SW 1271 (cell line): ENCODE data around the gene CSRNP2.

ENCODE experiments used
- DNase-seq, 2 experiments: peaks; one replicate each; lab custom pipeline; 2025; lab: John Stamatoyannopoulos, UW

The CSRNP2 gene

DNA sequence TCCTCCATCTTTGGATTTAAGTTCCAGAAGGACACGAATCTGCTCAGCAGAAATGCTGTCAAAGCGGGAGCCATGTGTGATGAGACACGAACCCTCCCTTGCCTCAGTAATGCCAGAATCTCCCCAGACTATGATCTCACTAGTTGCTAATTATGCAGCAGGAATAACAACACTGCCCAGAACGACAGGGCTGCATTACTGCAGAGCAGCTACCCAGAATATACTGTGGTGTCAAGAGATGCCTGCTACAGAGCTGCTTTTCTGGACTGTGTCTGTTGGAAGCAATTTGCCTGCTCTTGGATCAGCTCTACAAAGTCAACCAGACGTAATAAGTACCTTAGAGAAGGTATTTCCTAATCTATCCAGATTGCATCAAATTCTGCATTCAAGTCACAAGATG lies 5.5 kb downstream of the CSRNP2 start:
- DNase-seq, result no peak

DNA sequence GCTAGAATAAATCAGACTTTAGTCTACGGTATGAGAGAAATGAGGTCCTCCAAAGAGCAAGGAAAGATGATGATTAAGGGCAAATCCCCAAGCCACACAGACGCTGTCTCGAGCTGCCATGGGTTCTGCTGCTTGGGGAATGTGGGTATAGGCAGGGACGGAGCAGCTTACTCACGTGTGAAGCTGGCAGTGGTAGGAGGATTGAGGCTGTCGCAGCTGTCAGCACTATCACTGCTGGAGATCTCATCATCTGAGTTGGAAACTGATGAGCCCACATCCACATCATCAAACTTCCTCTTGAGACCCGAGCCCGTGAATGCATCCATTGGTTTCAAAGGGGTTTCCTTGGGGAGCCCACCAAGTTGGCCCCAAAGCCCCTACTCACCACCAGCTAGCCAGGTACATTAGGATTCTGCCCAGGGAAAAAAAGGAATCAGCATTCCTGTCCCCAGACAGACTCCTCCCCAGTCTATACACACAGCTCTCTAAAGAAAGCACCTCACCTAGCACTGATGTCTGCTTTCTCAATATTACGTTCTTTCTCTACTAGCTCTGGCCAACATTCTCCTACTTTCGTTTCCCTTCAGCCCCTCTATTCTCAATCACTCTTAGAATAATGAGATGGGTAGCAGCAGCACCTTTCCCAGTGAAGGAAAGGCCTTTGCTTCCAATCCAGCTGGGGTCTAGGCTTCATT lies 7.0 kb downstream of the CSRNP2 start:
- no peak for DNase-seq

DNA sequence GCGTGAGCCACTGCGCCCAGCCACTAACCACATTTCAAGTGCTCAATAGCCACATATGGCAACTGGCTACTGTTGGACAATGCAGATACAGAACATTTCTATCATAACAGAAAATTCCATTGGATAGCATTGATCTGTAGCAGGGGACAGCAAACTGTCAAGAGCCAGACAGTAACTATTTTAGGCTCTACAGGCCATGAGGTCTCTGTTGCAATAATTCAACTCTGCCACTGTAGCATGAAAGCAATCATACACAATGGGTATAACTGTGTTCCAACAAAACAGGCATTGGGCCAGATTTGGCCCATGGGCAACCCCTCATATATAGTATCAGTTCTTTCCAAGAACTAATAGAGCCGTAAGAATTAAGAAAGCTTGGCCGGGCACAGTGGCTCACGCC lies 8.0 kb downstream of the CSRNP2 start:
- DNase-seq, result no peak

DNA sequence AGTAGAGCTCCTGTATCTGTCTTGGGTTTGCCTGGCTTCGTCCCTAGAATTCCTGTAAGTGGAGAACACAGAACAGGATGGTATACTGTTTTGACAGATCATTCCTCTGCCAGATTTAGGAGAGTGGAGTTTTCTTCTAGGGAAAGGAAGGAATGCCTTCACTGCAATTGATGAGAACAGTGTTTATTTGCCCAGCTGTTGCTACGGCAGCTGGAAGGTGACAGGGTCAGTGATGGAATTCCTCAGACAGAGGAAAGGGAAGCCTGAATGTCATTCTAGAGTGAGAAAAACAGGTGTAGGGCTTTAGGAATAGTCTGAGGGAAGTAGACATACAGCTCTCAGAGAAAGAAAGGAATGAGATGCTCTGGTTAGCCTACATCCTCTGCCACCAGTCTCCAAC lies 11.7 kb downstream of the CSRNP2 start:
- no peak for DNase-seq

DNA sequence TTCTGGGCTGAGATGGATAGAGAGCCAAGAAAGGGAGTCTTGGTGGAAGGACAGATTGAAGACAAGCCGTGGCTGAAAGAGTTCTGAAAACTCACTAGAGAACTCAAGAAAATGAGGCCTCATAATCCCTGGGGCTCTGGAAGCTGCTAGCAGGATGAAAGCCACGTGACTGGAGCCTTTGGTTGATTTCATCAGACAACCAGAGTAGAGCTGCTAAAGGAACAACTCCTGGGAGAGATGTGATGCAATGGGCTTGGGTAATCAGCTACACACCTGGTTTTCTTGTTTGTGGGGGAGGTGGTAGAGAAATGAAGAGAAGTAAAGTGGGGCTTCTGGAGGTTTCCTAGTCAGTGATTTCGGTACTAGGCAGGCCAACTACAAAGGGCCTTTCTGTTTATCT lies 13.4 kb downstream of the CSRNP2 start:
- no peak for DNase-seq

DNA sequence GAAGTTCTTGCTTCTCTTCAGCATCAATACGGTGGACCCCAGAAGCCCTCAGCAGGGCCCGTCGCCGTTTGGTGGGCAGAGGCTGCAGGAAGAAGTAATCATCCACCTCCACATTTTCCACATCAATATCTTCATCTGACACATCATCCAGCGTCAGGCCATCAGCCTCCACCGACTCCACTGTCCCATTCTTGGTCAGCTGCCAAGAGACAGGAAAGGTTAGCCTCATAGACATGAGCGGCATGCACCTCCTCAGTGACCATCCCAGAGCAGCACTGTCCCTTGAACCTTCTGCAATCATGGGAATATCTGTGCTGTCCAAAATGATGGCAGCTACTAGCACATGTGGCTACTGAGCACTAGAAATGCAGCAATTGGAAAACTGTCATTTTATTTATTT lies 15.6 kb downstream of the CSRNP2 start:
- no peak for DNase-seq

DNA sequence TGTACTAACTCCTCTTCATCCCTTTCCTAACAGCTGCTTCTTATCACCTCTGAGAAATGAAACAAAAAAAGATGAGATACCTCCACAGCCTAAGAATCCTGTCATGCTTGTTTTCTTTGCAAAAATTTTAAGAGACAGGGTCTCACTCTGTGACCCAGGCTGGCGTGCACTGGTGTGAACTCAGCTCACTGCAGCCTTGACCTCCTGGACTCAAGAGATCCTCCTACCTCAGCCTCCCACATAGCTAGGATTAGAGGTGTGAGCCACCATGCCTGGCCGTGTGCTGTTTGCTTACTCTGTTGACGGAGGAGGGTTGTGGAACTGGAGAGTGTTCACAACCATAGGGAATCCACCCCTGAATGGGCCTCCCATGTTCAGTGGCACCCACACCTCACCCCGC lies 16.2 kb downstream of the CSRNP2 start:
- DNase-seq, result no peak

DNA sequence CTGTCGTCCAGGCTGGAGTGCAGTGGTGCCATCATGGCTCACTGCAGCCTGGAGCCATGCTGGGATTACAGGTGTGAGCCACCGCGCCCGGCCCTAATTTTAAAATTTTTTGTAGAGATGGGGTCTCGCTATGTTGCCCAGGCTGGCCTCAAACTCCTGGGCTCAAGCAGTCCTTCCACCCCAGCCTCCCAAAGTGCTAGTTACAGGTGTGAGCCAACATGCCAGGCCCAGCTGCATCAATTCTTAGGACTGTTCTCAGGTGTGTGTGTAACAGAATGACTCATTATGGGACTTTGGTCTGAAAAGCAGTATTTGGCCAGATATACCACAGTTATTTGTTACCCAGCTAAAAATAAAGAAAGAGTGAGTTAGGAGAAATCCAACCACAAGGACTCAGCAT lies 17.9 kb downstream of the CSRNP2 start:
- DNase-seq, result no peak

DNA sequence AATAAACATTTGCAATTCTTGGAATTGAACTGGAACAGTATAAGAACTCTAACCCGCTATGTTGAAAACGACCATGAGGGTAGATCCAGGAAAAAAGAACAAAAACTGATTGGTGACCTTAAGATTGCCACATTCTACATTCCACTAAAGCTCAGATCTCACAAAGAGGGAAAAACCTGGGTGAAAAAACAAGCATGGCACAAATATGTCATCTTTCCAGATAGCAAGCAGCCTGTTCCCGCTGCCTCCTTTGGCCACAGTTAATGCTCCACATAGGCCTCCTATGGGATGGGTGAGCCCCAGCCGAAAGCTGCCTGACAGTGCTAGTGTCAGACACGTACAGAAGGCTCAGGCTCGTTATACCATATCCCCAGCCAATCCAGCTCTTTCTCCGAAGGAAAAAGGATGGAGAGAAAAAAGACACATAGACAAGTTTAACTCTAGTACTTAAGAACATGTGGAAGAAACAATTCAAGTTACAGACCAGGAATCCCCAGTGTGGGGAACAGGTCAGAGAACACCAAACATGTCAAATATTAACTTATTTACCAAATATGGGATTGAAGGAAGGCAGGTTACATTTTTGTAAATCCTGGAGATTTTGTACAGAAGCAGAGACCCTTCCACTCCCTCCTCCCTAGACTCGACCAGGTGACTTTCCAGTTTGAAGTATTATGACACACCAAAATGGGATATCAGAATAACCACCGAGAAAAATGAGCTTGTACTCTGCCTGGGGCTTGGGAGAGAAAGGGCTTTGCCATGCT lies 20.6 kb downstream of the CSRNP2 start:
- DNase-seq, result no peak

DNA sequence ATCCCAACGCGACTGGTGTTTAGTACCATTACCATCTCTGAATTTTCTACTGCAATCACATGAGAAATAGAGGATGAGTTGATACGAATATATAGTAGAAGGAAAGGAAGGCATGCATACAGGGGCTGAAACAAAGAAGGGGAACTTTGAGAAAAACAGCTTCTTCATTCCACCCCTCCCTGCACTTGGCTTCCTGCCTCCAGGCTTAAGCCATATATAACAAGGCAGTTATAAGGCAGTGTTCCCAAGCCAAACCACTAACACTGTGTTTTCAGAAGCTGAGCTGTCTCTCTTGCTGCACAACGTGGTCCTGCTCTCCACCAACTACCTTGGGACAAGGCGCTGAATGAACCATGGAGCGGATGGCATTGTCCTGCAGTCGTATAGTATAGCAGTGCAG lies 24.3 kb downstream of the CSRNP2 start:
- no peak for DNase-seq

DNA sequence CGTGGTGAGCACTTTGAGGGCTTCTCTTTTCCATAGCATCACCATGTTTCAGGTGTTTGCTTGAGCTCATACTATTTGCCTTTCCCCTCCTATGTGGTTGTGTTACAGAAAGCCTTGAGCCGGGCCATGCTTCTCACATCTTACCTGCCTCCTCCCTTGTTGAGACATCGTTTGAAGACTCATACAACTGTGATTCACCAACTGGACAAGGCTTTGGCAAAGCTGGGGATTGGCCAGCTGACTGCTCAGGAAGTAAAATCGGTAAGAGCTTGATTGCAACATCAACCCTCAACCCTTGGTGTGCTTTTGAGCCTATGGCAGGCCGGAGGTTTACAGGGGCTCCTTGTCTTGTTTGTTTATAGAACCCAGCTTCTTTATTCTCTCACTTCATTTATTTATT lies 27.2 kb downstream of the CSRNP2 start:
- no peak for DNase-seq

DNA sequence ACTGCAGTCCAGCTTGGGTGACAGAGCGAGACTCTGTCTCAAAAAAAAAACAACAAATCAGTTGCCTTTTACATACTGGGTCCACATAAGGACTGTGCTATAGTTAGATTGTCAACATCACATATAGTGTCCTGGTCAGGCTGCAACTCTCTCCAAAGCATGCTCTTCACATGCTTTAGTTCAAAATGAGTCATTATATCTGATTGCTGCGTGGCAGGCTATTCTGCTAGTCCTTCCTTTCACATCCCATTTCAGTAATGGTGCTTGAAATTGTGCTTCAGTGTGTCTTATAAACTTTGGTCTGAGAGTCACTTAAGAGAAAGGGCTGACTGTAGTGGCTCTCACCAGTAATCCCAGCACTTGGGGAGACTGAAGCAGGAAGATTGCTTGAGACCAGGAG lies 28.3 kb downstream of the CSRNP2 start:
- no peak for DNase-seq

DNA sequence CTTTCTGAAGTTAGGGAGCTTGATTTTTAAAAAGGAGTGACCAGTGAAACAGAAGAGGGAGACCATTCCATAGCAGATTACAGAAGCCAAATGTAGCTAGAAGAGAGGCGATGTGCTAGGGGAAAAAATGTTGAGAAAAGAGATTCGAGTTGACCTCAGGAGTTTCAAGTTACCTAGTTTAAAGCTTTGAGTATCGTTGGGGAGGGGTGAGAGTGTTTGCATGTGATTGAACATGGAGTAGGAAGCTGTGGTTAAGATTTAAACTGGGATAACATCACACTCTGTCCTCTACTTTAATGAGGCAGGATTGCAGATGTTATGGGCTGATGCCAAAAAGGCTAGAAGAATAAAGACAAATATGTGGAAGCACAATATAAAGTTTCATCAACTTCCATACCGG lies 31.6 kb downstream of the CSRNP2 start:
- DNase-seq, result no peak

DNA sequence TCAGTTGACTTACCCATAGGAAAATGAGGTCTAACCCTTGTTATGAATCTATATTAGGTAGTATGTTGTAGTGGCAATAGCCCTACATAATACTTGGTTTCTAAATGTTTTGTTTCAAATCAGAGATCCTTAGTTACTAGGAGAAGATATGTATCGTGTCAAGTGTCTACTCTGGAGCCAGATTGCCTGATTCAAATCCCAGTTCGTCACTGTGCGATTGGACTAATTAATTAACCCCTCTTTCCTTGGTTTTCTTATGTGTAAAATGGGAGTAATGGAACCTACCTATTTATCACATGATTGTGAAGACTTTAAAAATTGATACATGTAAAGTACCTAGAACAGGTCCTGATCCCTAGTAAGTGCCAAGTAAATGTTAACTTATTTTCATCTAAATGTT lies 33.9 kb downstream of the CSRNP2 start:
- no peak for DNase-seq

DNA sequence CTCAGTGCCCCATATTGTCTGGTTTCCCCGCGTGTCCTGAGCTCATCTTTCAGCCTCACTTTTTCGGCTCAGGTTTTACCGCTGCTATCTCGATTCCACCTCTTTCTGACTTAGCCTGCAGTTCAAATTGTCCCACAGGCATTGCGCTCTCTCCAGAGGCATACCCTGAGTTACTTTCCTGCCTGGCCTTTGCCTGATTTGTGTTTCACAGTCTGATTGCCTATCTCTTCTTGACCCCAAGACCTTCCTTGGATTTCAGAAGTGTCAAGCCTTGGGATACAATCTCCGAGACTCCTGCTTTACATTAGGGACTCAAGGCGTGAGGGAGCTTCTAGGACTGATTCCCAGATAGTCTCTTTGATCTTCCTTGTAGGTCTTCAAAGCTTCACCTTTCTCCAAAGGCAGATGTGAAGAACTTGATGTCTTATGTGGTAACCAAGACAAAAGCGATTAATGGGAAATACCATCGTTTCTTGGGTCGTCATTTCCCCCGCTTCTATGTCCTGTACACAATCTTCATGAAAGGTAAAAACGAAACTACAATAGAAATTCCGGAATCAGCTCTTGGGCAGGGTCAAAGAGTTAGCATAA lies 34.6 kb downstream of the CSRNP2 start:
- DNase-seq, result no peak

DNA sequence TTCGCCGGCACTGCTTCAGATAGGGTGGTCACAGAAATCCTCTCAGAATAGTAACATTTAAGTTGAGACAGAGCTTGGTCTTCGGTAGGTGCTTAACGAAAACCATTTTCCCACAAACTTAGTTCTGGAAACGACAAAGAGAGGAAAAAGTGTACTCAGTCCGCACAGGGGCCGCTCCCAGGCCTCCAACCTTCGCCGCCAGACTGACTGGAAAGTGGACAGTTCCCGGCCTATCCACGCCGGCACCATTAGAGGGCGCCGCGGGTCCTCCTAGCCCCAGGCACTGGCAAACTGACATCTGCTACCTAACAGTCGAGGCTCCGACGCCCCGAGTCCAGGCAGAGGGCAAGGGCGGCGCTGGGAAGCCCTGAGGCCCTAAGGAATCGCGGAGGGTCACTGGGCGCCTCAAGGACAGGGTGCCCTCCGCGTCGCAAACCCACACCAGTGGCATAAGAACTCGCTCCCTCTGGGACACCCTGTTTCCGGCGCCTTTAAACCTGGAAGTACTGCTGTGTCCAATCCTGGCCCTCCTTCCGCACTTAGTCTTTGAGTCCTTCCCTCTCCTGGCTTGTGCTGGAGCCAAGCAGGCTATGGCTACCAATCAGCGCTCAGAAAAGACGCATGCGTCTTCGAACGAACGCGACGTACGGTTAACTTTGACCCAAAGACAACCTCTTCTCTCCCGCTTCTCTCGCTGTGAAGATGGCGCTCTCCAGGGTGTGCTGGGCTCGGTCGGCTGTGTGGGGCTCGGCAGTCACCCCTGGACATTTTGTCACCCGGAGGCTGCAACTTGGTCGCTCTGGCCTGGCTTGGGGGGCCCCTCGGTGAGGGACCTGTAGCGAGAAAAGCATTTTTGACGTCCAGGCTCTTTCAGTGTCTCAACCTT lies 35.5 kb downstream of the CSRNP2 start, which contains the start of gene LETMD1:
TSS of gene LETMD1 (plus strand) at position 673 of the 886 bp plus-strand sequence. CDS start at position 703, 30 bp downstream.
- DNase-seq, result peak; percentile 98 to 99

DNA sequence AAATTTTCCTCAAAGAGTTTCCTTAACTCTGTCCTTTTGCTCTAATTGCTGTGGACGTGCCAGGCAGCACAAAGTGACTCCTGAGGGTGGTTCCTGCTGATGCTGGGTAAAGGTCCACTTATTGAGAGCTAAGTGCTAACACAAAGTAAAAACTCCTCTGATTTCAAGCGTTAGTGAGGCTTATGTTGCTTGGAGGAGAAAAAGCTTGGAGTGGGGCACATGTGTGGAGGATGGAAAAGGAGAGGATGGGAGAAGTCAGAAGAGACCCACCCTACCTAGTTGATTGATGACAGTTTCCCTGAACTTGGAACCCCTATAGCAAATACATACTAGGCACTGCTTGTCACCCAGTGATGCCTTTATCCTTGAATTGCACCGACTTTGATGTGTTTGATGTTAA lies 47.1 kb downstream of the CSRNP2 start:
- no peak for DNase-seq

DNA sequence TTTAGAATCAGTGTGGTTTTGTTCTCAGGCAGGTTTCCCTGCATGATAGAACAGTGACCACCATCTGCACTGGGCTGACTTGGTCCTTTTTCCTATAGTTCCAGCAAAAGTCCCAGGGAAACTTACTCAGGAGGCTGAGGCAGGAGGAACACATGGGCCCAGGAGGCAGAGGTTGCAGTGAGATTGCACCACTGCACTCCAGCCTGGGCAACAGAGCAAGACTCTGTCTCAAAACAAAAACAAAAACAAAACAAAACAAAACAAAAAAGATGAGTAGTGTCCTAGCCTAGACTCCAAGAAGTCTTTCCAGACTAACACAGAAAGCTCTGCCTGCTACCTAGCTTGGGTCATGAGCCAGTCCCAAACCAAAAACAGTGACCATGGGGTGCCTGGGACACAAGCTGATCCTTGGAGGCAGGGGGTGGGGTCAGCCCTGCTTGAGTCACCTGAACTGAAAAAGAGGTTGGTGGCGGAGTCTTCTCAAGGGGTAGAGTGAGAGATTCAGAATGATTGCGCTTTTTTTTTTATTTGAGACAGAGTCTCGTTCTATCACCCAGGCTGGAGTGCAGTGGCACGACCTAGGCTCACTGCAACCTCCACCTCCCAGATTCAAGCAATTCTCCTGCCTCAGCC lies 49.8 kb downstream of the CSRNP2 start:
- no peak for DNase-seq

DNA sequence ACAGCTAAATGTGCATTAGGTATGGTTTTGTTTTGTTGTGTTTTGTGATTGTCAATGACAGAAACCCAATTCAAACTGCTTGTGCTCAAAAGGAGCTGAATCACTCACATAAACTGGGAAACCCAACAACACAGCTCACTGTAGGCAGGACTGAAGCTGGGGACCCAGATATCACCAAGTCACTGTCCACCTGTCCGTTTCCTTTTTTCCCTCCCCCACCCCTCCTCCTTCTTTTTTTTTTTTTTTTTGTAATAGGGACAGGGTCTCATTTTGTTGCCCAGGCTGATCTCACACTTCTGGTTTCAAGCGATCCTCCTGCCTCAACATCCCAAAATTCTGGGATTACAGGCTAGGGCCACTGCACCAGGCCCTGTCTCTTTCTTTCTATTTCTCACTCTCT lies 50.3 kb downstream of the CSRNP2 start:
- no peak for DNase-seq

DNA sequence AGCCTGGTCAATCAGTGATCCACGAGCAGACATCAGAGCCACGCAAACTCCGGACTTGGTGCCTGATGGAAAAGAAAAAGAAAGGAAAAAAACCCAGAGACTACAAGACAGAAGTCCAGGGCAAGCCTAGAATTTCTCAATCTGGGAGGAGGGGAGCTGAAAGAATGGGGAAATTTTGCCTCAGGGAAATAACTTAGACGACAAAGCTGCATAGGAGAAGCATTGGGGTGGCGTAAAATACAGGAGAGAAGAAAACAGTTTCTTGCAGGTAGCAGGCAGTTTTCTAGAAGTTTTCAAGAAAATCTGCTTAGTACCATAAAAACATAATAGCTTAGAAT lies 54.6 kb downstream of the CSRNP2 start:
- no peak for DNase-seq

DNA sequence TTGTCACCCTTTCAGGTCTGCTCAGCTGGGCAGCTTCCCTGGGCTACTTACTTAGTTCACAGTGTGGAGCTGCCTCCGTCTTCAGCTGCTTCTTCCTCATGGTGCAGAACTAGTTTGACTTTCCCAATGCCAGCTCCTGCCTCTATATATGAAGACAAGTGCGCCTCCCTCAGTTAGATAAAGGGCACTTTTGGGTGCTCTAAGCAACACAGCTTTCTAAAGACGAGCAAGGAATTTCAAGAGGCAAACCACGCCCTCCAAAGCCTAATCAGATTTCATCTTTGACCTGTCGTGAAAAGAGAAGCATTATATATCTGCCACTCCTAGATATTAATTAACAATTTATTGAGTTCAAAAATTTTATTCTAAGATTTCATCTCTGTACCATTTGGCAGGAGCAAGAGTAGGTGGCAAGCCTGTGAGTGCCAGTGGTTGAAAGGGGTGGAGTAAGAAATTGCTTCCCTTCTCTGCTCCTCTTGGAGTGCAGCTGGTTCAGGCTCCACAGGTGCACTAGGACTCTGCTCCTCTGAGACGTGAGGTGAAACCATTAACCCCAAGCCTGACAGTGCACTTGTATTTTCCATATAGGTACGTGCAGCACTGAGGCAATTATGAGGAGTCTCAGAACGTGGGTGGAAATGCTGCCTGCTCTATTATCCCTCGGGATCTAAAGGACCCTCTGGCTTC lies 55.1 kb downstream of the CSRNP2 start:
- DNase-seq, result peak in 1 of 2 experiments; percentile 68
